ENCODE data around the gene TIMM13.
A peak's percentile ranks its signal among the peaks of the same experiment; 100 is the strongest.
"Not testable (repeated sequence)": the region's sequence is repeated elsewhere in the genome, so short reads cannot be mapped to it uniquely, and the experiment has no call there.

Gene TIMM13

DNA sequence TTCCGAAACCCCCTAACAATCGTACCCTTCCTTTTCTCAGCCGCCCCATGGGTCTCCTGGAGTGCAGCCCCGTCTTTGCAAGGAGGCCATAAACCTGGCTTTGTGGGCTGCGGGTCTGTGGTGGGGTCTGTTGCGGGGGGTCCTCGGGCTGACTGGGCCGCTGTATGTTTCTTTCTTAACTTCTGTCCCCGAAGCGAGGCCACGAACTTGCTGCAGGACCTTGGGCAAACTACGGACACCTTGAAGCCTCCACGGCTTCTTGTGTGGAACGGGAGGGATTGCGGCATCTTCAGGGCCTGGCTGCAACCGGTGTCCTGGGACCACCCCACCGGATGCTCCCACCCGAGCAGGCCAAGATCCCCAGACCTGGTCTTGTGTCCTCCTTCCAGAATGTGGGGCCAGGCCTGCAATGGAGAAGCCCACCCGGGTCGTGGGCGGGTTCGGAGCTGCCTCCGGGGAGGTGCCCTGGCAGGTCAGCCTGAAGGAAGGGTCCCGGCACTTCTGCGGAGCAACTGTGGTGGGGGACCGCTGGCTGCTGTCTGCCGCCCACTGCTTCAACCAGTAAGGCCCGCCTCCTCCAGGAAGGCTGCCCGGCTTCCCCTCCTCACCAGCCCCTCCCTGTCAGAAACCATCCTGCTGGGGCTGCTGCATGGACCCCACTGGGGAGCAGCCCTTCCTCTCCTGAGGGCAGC is 12.0 kb downstream of the TIMM13 start:
- DNase-seq (ENCODE audit: low spot score), result no peak

DNA sequence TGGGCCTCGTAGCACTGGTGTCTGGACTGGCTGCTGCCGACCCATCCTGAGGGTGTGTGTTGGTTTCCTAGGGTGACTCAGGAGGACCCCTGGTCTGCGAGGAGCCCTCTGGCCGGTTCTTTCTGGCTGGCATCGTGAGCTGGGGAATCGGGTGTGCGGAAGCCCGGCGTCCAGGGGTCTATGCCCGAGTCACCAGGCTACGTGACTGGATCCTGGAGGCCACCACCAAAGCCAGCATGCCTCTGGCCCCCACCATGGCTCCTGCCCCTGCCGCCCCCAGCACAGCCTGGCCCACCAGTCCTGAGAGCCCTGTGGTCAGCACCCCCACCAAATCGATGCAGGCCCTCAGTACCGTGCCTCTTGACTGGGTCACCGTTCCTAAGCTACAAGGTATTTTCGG is 13.8 kb downstream of the TIMM13 start:
- no peak for DNase-seq (ENCODE audit: low spot score)

DNA sequence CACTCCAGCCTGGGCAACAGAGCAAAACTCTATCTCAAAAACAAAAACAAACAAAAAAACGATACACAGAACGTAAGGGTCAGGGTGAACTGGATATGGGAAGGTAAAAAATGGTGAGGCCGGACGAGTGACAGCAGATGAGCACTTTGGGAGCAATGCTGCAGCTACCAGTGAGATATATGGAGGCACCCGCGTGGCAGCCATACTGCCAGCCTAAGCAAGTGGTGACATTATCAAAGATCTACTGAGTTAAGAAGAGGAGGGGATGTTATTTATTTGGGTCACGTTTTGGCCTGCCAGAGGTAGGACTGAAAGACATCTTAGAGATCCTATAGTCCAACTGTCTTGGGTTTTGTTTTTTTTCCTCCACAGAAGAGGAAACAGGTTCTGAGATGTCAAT is 14.2 kb downstream of the TIMM13 start:
- no peak for DNase-seq (ENCODE audit: low spot score)

DNA sequence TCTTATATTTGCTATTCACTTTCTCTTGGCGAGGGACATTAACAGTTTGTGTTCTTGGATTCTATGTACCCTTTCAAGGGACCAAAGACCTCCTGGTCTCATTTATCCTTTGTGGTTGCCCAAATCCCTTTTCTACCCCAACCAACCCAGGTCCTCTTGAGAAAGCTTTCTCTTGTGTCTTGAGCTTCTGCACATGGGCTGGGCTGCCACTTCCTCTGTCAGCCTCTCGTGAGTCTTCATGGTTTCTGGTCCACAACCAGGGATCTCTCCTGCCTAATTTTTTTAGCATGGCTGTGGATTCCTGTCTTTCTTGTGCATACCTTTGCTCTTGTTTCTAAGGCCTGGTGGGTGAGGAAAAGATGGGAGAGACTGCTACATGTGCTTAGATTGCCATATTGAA is 14.9 kb downstream of the TIMM13 start:
- DNase-seq (ENCODE audit: low spot score), result no peak

DNA sequence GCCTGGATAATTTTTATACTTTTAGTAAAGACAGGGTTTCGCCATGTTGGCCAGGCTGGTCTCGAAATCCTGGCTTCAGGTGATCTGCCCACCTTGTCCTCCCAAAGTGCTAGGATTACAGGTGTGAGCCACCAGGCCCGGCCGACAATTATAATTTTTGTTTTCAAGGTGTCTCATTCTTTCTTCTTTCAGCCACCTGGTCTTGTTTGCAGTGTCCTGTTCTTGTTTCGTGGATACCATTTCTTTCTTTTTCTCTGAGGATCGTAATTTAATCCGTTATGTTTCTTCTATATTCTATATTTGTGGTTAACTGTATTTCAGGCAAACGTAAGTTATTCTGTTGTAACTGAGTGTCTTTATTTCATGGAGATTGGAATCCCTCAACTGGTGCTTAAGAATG is 15.7 kb downstream of the TIMM13 start:
- DNase-seq (ENCODE audit: low spot score), result no peak

DNA sequence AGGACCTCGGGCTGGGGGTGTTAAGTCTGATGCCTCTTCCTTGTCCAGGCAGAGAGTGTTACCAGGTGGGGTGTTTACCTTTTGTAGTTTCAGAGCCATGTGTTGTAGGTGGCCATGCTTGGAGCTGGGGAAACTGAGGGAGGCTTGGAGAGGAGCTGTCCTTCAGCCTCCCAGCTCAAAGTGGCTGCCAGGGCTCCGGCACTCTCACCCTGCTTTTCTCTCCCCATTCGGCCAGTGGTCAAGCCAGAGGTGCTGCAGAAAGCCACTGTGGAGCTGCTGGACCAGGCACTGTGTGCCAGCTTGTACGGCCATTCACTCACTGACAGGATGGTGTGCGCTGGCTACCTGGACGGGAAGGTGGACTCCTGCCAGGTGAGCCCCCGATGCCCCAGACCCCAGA is 17.4 kb downstream of the TIMM13 start:
- no peak for DNase-seq (ENCODE audit: low spot score)

DNA sequence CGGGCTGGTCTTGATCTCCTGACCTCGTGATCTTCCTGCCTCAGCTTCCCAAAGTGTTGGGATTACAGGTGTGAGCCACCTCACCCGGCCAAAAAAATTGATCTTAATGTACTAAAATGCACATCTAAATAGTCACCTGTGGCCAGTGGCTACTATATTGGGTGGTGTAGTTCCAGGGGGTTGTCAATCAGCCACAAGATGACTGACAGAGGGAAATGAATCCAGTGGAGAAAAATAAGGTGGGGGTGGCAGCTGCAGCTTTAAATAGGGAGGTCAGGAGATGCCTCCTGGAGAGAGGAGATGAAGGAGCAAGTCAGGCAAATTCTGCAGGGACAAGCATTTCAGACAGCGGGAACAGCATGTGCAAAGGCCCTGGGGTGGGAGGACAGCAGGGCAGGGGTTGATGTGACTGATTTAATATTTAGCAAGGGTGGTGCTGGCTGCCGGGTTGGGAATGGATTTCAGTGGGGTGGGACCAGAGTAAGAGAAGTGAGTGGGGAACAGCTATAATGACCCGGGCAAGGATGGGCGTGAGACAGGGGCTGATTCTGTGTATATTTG is 18.0 kb downstream of the TIMM13 start:
- DNase-seq (ENCODE audit: low spot score), result no peak

DNA sequence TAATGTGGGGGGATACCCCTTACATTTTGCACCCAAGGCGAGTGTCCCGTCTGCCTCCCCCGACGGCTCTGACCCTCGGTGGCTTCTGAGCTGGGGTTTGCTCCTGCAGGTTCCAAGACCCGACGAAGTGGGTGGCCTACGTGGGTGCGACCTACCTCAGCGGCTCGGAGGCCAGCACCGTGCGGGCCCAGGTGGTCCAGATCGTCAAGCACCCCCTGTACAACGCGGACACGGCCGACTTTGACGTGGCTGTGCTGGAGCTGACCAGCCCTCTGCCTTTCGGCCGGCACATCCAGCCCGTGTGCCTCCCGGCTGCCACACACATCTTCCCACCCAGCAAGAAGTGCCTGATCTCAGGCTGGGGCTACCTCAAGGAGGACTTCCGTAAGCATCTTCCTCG is 19.1 kb downstream of the TIMM13 start:
- DNase-seq (ENCODE audit: low spot score), result no peak

DNA sequence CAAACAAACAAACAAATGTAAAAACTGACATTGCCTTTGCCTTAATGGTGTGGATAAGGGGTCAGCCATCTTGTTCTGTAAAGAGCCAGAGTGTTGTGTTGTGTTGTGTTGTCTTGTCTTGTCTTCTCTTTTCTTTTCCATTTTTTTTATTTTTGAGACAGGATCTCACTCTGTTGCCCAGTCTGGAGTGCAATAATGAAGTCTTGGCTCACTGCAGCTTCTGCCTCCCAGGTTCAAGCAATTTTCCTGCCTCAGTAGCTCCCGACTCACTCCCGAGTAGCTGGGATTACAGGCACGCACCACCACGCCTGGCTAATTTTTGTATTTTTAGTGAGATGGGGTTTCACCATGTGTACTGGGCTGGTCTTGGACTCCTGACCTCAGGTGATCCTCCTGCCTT is 27.8 kb downstream of the TIMM13 start:
- DNase-seq (ENCODE audit: low spot score), result no peak

DNA sequence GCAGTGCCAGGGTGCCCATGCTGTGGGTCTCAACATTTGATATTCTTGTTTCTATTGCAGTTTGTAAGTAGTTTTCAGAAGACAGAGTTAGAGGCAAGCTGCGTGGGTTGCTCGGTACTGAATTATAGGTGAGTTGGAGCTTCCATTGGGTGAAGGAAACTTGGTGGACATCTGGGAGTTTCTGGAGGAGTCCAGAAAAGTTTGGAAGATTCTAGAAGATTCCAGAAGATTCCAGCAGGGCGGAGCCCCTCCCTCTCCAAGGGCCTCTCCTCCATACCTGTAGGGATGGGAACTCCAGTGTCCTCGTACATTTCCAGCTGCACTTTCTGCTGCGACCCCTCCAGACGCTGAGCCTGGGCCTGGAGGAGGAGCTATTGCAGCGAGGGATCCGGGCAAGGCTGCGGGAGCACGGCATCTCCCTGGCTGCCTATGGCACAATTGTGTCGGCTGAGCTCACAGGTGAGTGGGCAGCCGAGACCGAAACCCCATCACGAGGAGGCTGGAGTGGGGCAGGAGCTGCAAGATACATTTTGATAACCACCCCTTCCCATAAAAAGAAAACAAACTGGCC is 28.6 kb downstream of the TIMM13 start:
- no peak for DNase-seq (ENCODE audit: low spot score)

DNA sequence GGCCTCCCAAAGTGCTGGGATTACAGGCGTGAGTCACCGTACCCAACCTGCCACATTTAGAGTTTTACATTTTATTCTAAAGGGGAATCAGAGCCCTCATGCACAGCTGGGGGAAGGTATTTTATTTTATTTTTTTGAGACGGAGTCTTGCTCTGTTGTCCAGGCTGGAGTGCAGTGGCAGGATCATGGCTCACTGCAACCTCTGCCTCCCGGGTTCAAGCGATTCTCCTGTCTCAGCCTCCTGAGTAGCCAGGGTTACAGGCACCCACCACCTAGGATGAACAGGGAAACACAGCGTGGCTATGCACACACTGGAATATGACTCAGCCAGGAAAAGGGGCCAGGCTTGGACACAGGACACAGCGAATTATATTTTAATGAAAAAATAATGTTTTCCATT is 30.2 kb downstream of the TIMM13 start:
- not testable (repeated sequence) for DNase-seq (ENCODE audit: low spot score)

DNA sequence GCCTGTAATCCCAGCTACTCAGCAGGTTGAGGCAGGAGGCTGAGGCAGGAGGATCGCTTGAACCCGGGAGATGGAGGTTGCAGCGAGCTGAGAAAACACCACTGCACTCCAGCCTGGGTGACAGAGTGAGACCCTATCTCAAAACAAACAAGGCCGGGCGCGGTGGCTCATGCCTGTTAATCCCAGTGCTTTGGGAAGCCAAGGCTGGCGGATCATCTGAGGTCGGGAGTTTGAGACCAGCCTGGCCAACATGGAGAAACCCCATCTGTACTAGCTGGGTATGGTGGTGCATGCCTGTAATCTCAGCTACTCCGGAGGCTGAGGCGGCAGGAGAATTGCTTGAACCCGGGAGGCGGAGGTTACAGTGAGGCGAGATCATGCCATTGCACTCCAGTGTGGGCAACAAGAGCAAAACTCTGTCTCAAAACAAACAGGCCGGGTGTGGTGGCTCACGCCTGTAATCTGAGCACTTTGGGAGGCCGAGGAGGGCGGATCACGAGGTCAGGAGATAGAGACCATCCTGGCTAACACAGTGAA is 32.0 kb downstream of the TIMM13 start:
- not testable (repeated sequence) for DNase-seq (ENCODE audit: low spot score)

DNA sequence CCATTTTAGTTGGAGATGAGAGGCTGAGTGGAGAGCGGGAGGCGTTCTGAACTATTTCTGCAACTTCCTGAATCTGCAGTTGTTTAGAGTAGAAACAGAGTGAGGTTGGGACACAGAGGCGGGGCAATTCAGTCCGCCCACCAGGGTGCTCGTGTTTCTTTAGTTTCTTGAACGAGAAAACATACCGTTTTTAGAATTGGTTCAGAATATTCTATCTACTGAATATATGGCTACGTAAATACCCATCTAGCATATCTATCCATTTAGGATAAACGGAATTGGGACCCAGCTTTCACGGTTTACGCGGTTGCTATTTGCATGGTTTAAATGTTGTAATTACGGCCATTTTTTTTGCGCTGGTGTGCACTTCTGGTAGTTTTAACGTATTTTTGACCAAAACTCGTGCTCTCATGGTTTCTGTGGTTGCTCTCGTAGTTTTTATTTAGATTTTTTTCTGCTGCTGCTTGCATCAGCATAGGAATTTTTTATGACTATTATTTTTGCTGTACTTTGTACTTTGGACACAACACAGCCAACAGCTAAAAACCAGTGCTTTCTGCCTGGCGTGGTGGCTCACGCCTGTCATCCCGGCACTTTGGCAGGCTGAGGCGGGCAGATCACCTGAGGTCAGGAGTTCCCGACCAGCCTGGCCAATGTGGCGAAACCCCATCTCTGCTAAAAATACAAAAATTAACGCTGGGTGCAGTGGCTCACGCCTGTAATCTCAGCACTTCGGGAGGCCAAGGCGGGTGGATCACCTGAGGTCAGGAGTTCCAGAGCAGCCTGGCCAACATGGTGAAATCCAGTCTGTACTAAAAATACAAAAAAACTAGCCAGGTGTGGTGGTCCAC is 32.7 kb downstream of the TIMM13 start:
- peak; percentile 36 for DNase-seq (ENCODE audit: low spot score)

DNA sequence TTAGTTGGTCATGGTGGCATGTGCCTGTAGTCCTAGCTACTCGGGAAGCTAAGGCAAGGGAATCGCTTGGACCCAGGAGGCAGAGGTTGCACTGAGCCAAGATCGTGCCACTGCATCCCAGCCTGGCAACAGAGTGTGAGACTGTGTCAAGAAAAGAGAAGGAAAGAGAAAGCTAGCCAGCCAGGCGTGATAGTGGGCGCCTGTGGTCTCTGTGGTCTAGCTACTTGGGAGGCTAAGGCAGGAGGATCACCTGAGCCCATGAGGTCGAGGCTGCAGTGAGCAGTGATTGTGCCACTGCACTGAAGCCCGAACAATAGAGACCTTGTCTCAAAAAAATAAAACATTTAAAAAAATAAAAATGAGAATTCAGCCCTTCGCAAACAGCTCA is 33.3 kb downstream of the TIMM13 start:
- no peak for DNase-seq (ENCODE audit: low spot score)

DNA sequence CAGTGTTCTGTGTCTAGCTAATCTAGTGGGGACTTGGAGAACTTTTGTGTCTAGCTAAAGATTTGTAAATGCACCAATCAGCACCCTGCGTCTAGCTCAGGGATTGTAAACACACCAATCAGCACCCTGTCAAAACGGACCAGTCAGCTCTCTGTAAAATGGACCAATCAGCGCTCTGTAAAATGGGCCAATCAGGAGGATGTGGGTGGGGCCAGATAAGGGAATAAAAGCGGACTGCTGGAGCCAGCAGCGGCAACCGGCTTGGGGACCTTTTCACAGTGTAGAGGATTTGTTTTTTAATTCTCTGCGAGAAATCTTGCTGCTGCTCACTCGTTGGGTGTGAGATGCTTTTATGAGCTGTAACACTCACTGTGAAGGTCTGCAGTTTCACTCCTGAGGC is 34.5 kb downstream of the TIMM13 start:
- DNase-seq (ENCODE audit: low spot score), result not testable (repeated sequence)

DNA sequence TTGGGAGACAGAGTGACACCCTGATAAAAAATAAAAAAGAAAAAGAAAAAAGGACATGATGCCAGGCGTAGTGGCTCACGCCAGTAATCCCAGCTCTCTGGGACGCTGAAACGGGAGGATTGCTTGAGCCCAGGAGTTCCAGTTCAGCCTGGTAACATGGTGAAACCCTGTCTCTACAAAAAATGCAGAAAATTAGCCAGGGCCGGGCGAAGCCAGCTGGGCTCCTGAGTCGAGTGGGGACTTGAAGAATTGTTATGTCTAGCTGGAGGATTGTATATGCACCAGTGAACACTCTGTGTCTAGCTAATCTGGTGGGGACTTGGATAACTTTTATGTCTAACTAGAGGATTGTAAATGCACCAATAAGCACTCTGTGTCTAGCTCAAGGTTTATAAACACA is 35.0 kb downstream of the TIMM13 start:
- no peak for DNase-seq (ENCODE audit: low spot score)

DNA sequence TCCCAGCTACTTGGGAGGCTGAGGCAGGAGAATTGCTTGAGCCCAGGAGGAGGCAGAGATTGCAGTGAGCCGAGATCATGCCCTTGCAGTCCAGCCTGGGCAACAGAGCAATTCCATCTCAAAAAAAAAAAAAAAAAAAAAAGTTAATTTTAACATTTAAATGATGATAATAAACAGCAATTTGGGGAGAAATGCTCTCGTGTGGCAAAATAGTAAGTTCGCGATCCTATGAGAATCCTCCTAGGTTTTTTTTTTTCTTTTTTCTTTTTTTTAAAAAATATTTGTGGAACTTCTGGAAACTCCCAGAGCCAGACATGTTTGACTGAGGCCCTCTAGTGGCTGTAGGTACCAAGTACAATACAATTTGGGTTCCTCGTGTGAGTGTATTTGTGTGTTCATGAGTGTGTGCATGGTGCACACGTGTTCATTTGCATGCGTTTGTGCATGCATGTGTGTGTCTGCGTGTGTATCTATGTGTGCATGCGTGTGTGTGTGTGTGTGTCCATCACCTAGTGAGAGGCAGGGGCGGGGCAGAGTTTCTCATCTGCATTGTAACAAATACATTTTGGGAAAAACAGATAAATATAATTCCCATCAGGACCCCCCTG is 36.2 kb downstream of the TIMM13 start:
- DNase-seq (ENCODE audit: low spot score), result peak; percentile 55

DNA sequence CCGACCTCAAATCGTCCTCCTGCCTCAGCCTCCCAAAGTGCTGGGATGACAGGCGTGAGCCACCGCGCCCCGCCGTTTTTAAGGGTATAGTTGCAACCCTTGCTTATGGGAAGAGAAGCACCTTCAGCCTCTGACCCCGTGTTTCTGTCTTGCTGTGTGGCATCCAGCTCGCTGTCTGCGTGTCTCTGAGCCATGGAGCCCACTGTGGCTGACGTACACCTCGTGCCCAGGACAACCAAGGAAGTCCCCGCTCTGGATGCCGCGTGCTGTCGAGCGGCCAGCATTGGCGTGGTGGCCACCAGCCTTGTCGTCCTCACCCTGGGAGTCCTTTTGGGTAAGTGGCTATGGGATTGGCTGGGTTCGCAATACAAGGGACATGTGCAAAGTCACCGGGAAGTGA is 37.8 kb downstream of the TIMM13 start:
- DNase-seq (ENCODE audit: low spot score), result no peak

DNA sequence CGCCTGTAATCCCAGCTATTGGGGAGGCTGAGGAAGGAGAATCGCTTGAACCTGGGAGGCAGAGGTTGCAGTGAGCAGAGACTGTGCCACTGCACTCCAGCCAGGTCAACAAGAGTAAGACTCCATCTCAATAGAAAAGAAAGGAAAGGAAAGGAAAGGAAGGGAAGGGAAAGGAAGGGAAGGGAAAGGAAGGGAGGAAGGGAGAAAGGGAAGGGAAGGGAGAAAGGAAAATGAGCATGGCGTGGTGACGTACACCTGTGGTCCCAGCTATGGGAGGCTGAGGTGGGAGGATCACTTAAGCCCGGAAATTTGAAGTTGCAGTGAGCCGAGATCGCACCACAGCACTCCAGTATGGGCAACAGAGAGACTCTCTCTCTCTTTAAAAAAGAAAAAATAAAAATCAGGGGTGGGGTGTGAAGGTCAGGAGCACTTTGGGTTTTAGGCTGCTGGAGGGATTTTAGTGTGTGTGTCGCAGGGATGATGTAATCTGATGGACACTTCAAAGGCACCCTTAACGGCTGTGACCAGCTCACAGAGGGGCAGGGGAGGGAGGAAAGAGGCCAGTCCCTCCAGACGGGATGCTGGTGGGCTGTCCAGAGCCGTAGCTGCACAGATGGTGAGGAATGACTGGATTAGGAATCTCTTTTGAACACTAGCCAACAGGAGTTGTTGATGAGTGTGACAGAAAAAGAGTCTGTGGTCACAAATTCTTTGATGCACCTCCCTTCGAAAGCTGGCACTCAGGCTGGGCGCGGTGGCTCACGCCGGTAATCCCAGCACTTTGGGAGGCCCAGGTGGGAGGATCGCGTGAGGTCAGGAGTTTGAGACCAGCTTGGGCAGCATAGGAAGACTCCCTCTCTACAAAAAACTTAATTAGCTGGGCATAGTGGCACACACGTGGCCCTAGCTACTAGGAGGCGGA is 39.8 kb downstream of the TIMM13 start:
- no peak for DNase-seq (ENCODE audit: low spot score)

DNA sequence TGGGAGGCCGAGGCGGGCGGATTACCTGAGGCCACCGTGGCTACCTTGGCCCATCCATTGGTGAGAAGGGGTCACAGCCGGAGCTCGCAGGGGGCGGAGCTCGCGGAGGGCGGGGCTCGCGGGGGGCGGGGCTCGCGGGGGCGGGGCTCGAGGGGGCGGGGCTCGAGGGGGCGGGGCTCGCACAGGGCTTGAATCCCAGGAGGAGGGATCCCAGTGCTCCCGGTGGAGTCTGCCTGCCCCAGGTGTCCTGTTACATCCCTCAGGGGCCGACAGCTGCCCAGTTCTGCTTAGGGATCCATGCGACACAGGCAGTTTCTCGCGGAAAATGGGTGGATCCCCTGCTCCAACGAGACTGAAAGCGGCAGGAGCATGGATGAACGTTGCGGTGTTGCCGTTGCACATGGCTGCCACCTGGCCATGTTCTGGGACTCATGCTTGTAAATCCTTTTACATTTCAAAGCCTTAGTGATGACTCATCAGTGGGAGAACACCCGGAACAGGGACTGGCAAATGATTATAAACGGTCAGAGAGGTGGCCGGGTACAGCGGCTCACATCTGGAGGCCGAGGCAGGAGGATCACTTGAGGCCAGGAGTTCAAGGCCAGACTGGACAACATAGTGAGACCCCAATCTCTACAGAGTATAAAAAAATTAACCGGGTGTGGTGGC is 42.2 kb downstream of the TIMM13 start:
- DNase-seq (ENCODE audit: low spot score), result no peak
